PC-9 (cell line): ENCODE results near the gene WDR18. TPM values are rescaled to one million over a fixed set of nuclear protein-coding genes. Genes with fewer than 3 reads are reported as not detected.
"Not testable (repeated sequence)": the region's sequence is repeated elsewhere in the genome, so short reads cannot be mapped to it uniquely, and the experiment has no call there.

Experiments used
- BruUV-seq: library from RNA; stranded (reverse); fragments of 400-500 nt; replicated peaks from 2 replicates; lab custom pipeline; 2021; lab: Mats Ljungman, UMichigan
- CTCF ChIA-PET: fragments of 300-600 bp; sonication (Branson Sonifier 250); formaldehyde crosslinking; loops from one replicate; lab custom pipeline; 2022; ENCODE audit warnings: antibody characterized with exemption; lab: Charles Lee
- POLR2A ChIA-PET: fragments of 300-600 bp; sonication (Branson Sonifier 250); formaldehyde crosslinking; loops from one replicate; lab custom pipeline; 2022; ENCODE audit warnings: antibody characterized with exemption; ENCODE audit not compliant: unreplicated experiment; lab: Charles Lee
- DNase-seq, 2 experiments: peaks; one replicate each; pipeline versions ENCODE4 v3.0.0 to v3.0.0-alpha.2; 2015 to 2022; ENCODE audit warnings: mixed read lengths in 1 of 2
- H2AFZ ChIP-seq: fragments of 200-600 bp; sonication (generic); 2 replicates; pipeline ENCODE4 v1.8.1; 2017; ENCODE audit warnings: antibody characterized with exemption
- H3F3A ChIP-seq: fragments of 200-600 bp; sonication (generic); 2 replicates; pipeline ENCODE4 v1.8.1; 2017; ENCODE audit warnings: antibody characterized with exemption, mild to moderate bottlenecking, low read depth; ENCODE audit not compliant: insufficient read depth
- H3K27ac ChIP-seq: fragments of 200-600 bp; sonication (generic); 2 replicates; pipeline ENCODE4 v1.6.1; 2016; ENCODE audit warnings: mixed run types
- H3K27me3 ChIP-seq: fragments of 200-600 bp; sonication (generic); 2 replicates; pipeline ENCODE4 v1.6.1; 2016; ENCODE audit warnings: low read depth, mixed run types; ENCODE audit not compliant: insufficient read depth
- H3K36me3 ChIP-seq: fragments of 200-600 bp; sonication (generic); 2 replicates; pipeline ENCODE4 v1.6.1; 2016; ENCODE audit warnings: low read depth, mixed run types
- H3K4me1 ChIP-seq: fragments of 200-600 bp; sonication (generic); replicated peaks from 2 replicates; pipeline ENCODE4 v1.6.1; 2016; ENCODE audit warnings: mixed run types; ENCODE audit not compliant: insufficient read depth
- H3K4me2 ChIP-seq: fragments of 200-600 bp; sonication (generic); 2 replicates; pipeline ENCODE4 v1.6.1; 2017; ENCODE audit warnings: mixed run types
- H3K4me3 ChIP-seq: fragments of 200-600 bp; sonication (generic); 2 replicates; pipeline ENCODE4 v1.6.1; 2016; ENCODE audit warnings: mixed run types
- H3K79me2 ChIP-seq: fragments of 200-600 bp; sonication (generic); 2 replicates; pipeline ENCODE4 v1.6.1; 2017; ENCODE audit warnings: low read depth, mixed run types
- H3K9me2 ChIP-seq: fragments of 200-600 bp; sonication (generic); 2 replicates; pipeline ENCODE4 v1.8.1; 2017; ENCODE audit warnings: mild to moderate bottlenecking; ENCODE audit not compliant: insufficient read depth
- H3K9me3 ChIP-seq: fragments of 200-600 bp; sonication (generic); 2 replicates; pipeline ENCODE4 v1.8.1; 2016; ENCODE audit warnings: low read depth; ENCODE audit not compliant: insufficient read depth
- H4K20me1 ChIP-seq: fragments of 200-600 bp; sonication (generic); 2 replicates; pipeline ENCODE4 v1.8.1; 2017; ENCODE audit not compliant: insufficient read depth
- CTCF ChIP-seq: fragments of 200-600 bp; sonication (generic); conservative IDR thresholded peaks from 2 replicates; pipeline ENCODE4 v1.6.1; 2017; ENCODE audit warnings: mixed run types, antibody characterized with exemption, mild to moderate bottlenecking, moderate library complexity
- EZH2 ChIP-seq: fragments of 200-600 bp; sonication (generic); IDR thresholded peaks from 2 replicates; pipeline ENCODE4 v1.8.0; 2017; ENCODE audit warnings: antibody characterized with exemption, low read depth
- intact Hi-C: fragments of 100-400 bp; cut with micrococcal nuclease; formaldehyde crosslinking; loops from one replicate; pipeline ENCODE4 v1.10.0; 2022; ENCODE audit not compliant: unreplicated experiment
- total RNA-seq: library from RNA; stranded (reverse); gene quantifications from 2 replicates; pipeline ENCODE4 v1.2.3, GENCODE V29; 2021

Gene WDR18
- total RNA-seq, 1 experiment from 2014 or later = 61.5 TPM

- H4K20me1 ChIP-seq, H3K27ac ChIP-seq, DNase-seq, H3K4me3 ChIP-seq, H3K9me3 ChIP-seq, H3K4me1 ChIP-seq, POLR2A ChIA-PET, H3K9me2 ChIP-seq, H3K27me3 ChIP-seq, H2AFZ ChIP-seq, BruUV-seq, H3K4me2 ChIP-seq, intact Hi-C loops, H3K36me3 ChIP-seq: not testable (repeated sequence)
- peaks cover 36% of the 10 kb centered on the region for H3K79me2 ChIP-seq
- H3F3A ChIP-seq = peaks cover 40% of the 10 kb centered on the region
- CTCF ChIA-PET = interaction anchor here (0.6 kb wide), 1 partner anchor 142 kb away, joined by 5 read pairs; no protein-coding TSS in a partner anchor
Observed at GRCh38 chr19:1025080-1025479, 40.9 kb downstream of the WDR18 start.

- Histone ChIP-seq H3K79me2 (peaks cover 29% of the 10 kb centered on the region), H3K9me3 (no peaks in the 10 kb centered on the region), H3K36me3 (no peaks in the 10 kb centered on the region), H2AFZ (peak within 1 kb of the TSS; percentile 80), H3K4me1 (peaks cover 9% of the 10 kb centered on the region; the same call in 1 of the 2 replicates), H3K9me2 (no peaks in the 10 kb centered on the region), H3K27me3 (no peaks in the 10 kb centered on the region), H4K20me1 (peaks cover 5% of the 10 kb centered on the region; the same call in 1 of the 2 replicates), H3K4me2 (peak within 1 kb of the TSS; percentile 96), H3K27ac (peak within 1 kb of the TSS; percentile 32; the same call in 1 of the 2 replicates), H3K4me3 (peak within 1 kb of the TSS; percentile 91), H3F3A (peaks cover 40% of the 10 kb centered on the region)
- TSS peak; percentile 42 for BruUV-seq
- POLR2A ChIA-PET = interaction anchor here (0.5 to 1.5 kb wide), 8 partner anchors 9 to 240 kb away, joined by 3 to 17 read pairs (median 6); partner anchors contain the start of gene ABCA7
- DNase-seq = peak in 1 of 2 experiments; percentile 75
- TF ChIP-seq EZH2 = no peak
- intact Hi-C loops = no loop called here
- CTCF ChIA-PET = no interaction called here
Observed at GRCh38 chr19:1025960-1026782, 42.0 kb downstream of the WDR18 start, which contains the start of gene CNN2. Gene CNN2, plus strand, starts transcription at chr19:1026608. Its CDS starts 54 bp downstream, at chr19:1026662.

- ChIA-PET CTCF (interaction anchor here (0.7 kb wide), 1 partner anchor 217 kb away, joined by 3 read pairs; no protein-coding TSS in a partner anchor), POLR2A (interaction anchor here (0.5 to 1.5 kb wide), 7 partner anchors 10 to 239 kb away, joined by 3 to 17 read pairs (median 6); partner anchors contain the start of gene ABCA7)
- TF ChIP-seq CTCF = no peak
- no peak for TF ChIP-seq EZH2
- peak overlapping the region; percentile 80; the same call in 1 of the 2 replicates for H2AFZ ChIP-seq
- H3K27me3 ChIP-seq = no peaks in the 10 kb centered on the region
- peaks cover 9% of the 10 kb centered on the region; the same call in 1 of the 2 replicates for H3K4me1 ChIP-seq
- H3K79me2 ChIP-seq = peaks cover 29% of the 10 kb centered on the region
- DNase-seq = peak in 1 of 2 experiments; percentile 34
- H3K4me2 ChIP-seq = peak overlapping the region; percentile 96
- peaks cover 5% of the 10 kb centered on the region; the same call in 1 of the 2 replicates for H4K20me1 ChIP-seq
- H3K9me3 ChIP-seq = no peaks in the 10 kb centered on the region
- H3K36me3 ChIP-seq = no peaks in the 10 kb centered on the region
- peak overlapping the region; percentile 91 for H3K4me3 ChIP-seq
- intact Hi-C loops = no loop called here
- peak overlapping the region; percentile 30; the same call in 1 of the 2 replicates for H3K27ac ChIP-seq
- H3F3A ChIP-seq = peaks cover 36% of the 10 kb centered on the region
- BruUV-seq = TSS peak; percentile 85
- no peaks in the 10 kb centered on the region for H3K9me2 ChIP-seq
Observed at GRCh38 chr19:1026783-1027649, 42.9 kb downstream of the WDR18 start.
